Measurements from ENCODE around the gene LONRF2. TPM values are rescaled to one million over a fixed set of nuclear protein-coding genes. Genes with fewer than 3 reads are reported as not detected.
"Not testable (repeated sequence)": the region's sequence is repeated elsewhere in the genome, so short reads cannot be mapped to it uniquely, and the experiment has no call there.

The LONRF2 gene
- 19.0 TPM for total RNA-seq
- long read RNA-seq, full-length matches to known transcripts = 6 of 22 reads
- long read RNA-seq, partial matches to known transcripts = 0 of 22 reads
- long read RNA-seq, other reads (novel, unspliced or antisense) = 16 of 22 reads

DNA sequence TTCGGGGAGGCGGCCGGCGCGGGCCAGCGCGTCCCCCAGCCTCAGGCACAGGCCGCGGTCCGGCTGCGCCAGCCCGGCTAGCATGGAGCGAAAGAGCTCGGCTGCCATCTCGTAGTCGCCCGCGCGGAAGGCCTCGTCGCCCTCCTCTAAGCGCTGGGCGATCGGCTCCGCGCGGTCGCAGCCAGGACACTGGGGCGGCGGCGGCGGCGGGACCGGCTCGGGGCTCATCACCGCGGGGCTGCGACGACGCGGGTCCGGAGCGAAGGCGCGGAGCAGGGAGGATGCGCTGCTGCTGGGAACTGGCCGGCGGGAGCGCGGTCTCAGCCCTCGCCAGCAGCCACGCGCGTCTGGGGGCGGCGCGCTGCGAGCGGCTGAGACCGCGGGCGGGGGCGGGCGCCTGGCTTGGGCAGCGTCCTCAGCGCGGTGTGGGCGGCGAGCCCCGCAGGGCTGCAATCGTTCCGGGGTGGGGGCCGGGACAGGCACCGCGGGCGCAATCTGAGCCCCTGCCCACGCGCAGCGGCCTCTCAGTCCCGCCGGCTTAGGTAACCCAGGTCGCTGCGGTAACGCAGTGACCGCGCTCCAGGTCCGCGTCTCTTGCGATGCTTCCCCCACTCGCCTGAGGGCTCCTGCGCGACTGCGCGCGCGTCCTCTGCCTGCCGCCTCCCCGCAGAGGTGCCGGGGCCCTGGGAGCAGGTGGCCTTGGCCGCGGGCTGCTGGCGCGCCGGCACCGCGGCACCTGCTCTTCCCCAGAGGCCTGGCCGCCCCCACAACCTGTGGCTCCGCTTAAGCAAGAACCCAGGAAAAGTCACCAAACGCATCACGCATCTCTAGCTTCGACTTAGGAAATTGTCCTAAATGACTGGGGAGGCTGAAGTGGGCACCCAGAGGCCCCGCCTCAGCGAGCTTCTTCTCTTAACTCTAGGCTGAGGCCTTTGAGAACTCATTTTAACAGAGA is at the start of gene LONRF2:
Gene LONRF2, minus strand, starts transcription at position 636 of the 955 bp plus-strand sequence. Its CDS starts 408 bp downstream, at position 228.
- intact Hi-C loops (cut with micrococcal nuclease) = no loop called here
- peak within 1 kb of the TSS; percentile 87 for H3K27ac ChIP-seq (replicated peaks)
- peaks cover 10% of the 10 kb centered on the region for H3K9me3 ChIP-seq (replicated peaks)
- peaks cover 31% of the 10 kb centered on the region for H3K4me1 ChIP-seq
- no peak for TF ChIP-seq CTCF (IDR thresholded peaks at IDR 0.05; ENCODE audit: borderline replicate concordance)
- H3K27me3 ChIP-seq (ENCODE audit: low read depth) = peaks cover 42% of the 10 kb centered on the region
- DNase-seq = peak; percentile 39
- no peaks in the 10 kb centered on the region for H3K36me3 ChIP-seq
- peak within 1 kb of the TSS; percentile 72 for H3K4me3 ChIP-seq

- intact Hi-C loops (cut with micrococcal nuclease) = no loop called here
- H3K4me3 ChIP-seq = no peak overlapping the region
- DNase-seq = no peak
- peaks cover 43% of the 10 kb centered on the region for H3K9me3 ChIP-seq (replicated peaks)
- H3K27me3 ChIP-seq (ENCODE audit: low read depth) = no peaks in the 10 kb centered on the region
- H3K4me1 ChIP-seq = peaks cover 8% of the 10 kb centered on the region
- H3K36me3 ChIP-seq = no peaks in the 10 kb centered on the region
- no peak for TF ChIP-seq CTCF (IDR thresholded peaks at IDR 0.05; ENCODE audit: borderline replicate concordance)
- no peak overlapping the region for H3K27ac ChIP-seq (replicated peaks)
Measured at GRCh38 chr2:100367163-100367562, 44.9 kb upstream of the LONRF2 start.

GRCh38 chr2:100365434-100365833 is 43.1 kb upstream of the LONRF2 start:
- DNase-seq = no peak
- Histone ChIP-seq H3K9me3 (replicated peaks) (peaks cover 43% of the 10 kb centered on the region), H3K4me1 (peaks cover 8% of the 10 kb centered on the region), H3K4me3 (no peak overlapping the region), H3K27ac (replicated peaks) (no peak overlapping the region), H3K36me3 (no peaks in the 10 kb centered on the region), H3K27me3 (ENCODE audit: low read depth) (no peaks in the 10 kb centered on the region)
- no peak for TF ChIP-seq CTCF (IDR thresholded peaks at IDR 0.05; ENCODE audit: borderline replicate concordance)
- intact Hi-C loops (cut with micrococcal nuclease) = no loop called here

GRCh38 chr2:100362269-100362668 is 40.0 kb upstream of the LONRF2 start:
- H3K4me3 ChIP-seq; H3K27me3 ChIP-seq (ENCODE audit: low read depth); H3K27ac ChIP-seq (replicated peaks); intact Hi-C loops (cut with micrococcal nuclease); H3K4me1 ChIP-seq; H3K36me3 ChIP-seq; DNase-seq: not testable (repeated sequence)
- peaks cover 32% of the 10 kb centered on the region for H3K9me3 ChIP-seq (replicated peaks)

DNA sequence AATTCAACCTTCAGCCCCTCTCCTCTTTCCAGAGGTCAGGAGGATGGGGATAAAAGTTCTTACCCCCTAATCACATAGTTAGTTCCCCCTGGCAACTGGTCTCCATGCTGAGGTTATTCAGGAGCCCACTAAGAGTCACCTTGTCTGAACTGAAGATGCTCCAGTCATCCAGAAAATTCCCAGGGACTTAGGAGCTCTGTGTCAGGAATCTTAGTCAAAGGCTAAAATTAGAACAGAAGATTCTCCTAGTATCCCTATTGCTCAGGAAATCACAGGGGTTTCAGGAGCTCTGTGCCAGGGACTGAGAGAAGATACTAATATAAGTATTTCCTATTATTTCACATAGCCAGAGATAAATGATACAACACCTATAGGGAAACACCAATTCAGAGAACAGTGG is 37.3 kb upstream of the LONRF2 start:
- DNase-seq = no peak
- no peak for TF ChIP-seq CTCF (IDR thresholded peaks at IDR 0.05; ENCODE audit: borderline replicate concordance)
- H3K27ac ChIP-seq (replicated peaks) = no peak overlapping the region
- intact Hi-C loops (cut with micrococcal nuclease) = no loop called here
- no peak overlapping the region for H3K4me3 ChIP-seq
- no peaks in the 10 kb centered on the region for H3K36me3 ChIP-seq
- no peaks in the 10 kb centered on the region for H3K4me1 ChIP-seq
- peaks cover 15% of the 10 kb centered on the region for H3K27me3 ChIP-seq (ENCODE audit: low read depth)
- H3K9me3 ChIP-seq (replicated peaks) = peaks cover 32% of the 10 kb centered on the region

- no peak overlapping the region for H3K27ac ChIP-seq (replicated peaks)
- peaks cover 32% of the 10 kb centered on the region for H3K9me3 ChIP-seq (replicated peaks)
- H3K4me3 ChIP-seq = no peak overlapping the region
- no peaks in the 10 kb centered on the region for H3K36me3 ChIP-seq
- intact Hi-C loops (cut with micrococcal nuclease) = no loop called here
- no peaks in the 10 kb centered on the region for H3K4me1 ChIP-seq
- H3K27me3 ChIP-seq (ENCODE audit: low read depth) = peaks cover 15% of the 10 kb centered on the region
- TF ChIP-seq CTCF (IDR thresholded peaks at IDR 0.05; ENCODE audit: borderline replicate concordance) = no peak
- DNase-seq = no peak
Measured at GRCh38 chr2:100358554-100358953, 36.3 kb upstream of the LONRF2 start.
